HG03175 (cell line): ENCODE measurements around the gene SGK1.
"Not testable (repeated sequence)": the region's sequence is repeated elsewhere in the genome, so short reads cannot be mapped to it uniquely, and the experiment has no call there.

Experiments
- ATAC-seq: cut with Tn5 transposase; IDR thresholded peaks from one replicate; pipeline ENCODE4 v1.9.1; 2021; ENCODE audit warnings: mild to moderate bottlenecking, moderate library complexity; ENCODE audit not compliant: unreplicated experiment

The SGK1 gene

GRCh38 chr6:134307870-134308269, 10.0 kb downstream of the SGK1 start:
- no peak for ATAC-seq

DNA sequence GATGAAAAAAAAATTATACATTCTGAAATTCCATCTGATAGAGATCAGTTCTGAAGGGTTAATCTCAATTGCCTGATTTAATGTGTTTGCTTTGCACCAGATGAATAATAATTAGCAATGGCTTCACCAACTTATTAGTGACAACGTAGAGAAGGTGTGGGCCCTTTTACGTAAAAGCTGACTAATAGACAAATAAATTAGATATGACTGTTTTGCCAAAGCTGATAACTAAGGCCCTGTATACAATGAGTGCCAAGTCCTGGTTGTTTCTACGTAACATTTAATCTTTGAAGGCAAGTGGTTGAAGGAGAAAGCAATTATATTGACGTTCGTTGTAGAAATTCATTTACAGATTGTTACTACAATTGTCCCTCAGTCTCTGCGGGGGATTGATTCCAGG, 10.8 kb downstream of the SGK1 start:
- ATAC-seq, result no peak

- not testable (repeated sequence) for ATAC-seq
These were observed 13.5 kb downstream of the SGK1 start for GRCh38 chr6:134304381-134304780.

GRCh38 chr6:134303891-134304290, 14.0 kb downstream of the SGK1 start:
- ATAC-seq, result no peak

DNA sequence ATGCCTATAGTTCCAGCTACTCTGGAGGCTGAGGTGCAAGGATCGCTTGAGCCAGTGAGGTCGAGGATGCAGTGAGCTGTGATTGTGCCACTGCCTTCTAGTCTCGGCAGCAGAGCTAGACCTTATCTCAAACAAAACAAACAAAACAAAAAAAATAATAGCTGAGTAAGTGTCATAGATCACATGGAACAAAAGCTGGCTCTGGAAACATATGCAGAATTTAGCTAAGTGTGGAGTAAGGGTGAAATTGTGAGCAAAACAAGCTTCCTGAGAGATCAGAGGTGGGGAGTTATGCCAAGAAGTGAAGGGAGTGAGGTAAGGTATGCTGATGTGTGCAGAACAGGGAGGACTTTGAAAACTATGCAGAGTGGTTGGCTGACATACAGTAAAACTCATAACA, 18.7 kb downstream of the SGK1 start:
- ATAC-seq, result no peak

DNA sequence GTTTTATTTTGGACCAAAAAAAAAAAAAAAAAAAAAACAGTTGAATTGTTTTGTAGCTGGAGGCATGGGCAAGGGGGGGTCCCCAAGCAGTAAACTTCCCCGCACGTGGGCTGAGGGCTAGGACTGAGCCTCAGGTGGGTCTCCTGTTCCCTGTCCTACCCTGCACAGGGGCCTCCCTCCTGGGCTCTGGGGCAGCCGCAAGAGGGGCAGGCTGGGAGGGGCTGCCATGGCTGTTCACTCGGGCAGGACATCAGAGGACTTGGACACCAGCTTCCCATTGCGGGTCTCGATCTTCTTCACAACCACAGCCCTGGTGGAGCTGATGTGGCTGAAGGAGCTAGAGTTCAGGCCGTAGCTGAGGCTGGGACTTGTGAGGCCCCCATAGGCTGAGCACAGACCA, 21.1 kb downstream of the SGK1 start:
- no peak for ATAC-seq

DNA sequence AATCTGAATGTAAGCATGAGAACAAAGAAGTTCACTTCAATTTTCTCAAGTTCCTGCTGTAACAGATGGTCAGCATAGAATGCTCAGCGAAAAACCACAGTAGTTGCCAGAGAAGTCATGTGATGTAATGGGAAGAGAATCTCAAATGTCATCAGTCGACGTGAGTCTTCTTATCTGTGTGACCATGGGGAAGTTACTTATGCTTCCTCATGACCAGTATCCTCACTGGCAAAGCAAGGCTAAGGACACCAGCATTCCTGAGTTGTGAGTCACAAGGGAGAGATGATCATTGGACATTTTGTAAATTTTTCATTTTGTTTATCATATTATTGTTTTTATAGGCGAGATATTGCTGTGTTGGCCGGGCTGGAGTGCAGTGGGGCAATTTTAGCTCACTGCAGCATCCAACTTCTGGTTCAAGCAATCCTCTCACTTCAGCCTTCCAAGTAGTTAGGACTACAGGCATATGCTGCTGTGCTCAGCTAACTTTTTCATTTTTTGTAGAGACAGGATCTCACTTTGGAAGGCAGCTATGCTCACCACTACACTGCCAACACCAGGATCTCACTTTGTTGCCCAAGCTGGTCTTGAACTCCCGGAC, 21.9 kb downstream of the SGK1 start:
- ATAC-seq, result peak; percentile 55

DNA sequence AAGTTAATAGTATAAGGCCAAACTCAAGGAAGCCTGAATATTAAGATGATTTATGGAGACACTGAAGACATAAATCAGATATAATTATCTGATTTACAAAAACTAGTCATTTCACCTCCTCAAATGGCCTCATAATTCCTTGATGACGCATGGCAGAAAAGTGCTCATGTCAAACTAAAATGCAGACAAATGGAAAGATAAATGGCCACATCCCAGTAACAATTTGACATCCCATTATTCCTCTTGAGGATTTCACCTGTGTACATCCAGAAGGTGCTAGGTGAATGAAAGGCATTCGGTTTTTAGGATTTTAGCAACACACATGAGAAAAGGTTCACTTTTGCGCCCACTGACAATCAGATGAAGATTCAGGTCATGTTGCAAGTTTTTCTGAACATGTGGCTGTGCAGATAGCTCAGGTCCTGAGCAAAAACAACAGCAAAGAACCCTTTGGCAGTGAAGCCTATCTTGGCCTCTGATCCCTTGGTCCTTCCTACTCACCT, 24.2 kb downstream of the SGK1 start:
- no peak for ATAC-seq

DNA sequence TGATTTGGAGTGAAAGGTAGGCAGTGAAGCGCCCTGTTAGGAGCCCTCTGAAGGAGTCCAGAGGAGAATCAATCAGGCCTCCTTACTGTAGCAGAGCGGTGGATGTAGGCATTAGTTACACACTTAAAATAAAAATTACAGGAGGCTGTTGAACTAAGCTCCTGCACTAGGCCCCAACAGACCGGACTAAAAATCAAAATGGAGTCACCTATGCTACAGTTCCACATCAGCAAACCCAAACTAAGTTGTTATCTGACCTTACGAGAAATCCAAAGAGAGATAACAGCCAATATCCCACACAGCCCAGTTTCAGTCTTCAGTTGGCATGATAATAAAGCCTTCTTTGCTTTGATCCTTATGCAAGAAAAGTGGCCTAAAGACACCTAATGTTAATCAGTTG, 26.8 kb downstream of the SGK1 start:
- no peak for ATAC-seq

- ATAC-seq, result no peak
These were observed 28.7 kb downstream of the SGK1 start for GRCh38 chr6:134289204-134289575.

- peak; percentile 69 for ATAC-seq
These were observed 29.2 kb downstream of the SGK1 start for GRCh38 chr6:134288538-134289203.

DNA sequence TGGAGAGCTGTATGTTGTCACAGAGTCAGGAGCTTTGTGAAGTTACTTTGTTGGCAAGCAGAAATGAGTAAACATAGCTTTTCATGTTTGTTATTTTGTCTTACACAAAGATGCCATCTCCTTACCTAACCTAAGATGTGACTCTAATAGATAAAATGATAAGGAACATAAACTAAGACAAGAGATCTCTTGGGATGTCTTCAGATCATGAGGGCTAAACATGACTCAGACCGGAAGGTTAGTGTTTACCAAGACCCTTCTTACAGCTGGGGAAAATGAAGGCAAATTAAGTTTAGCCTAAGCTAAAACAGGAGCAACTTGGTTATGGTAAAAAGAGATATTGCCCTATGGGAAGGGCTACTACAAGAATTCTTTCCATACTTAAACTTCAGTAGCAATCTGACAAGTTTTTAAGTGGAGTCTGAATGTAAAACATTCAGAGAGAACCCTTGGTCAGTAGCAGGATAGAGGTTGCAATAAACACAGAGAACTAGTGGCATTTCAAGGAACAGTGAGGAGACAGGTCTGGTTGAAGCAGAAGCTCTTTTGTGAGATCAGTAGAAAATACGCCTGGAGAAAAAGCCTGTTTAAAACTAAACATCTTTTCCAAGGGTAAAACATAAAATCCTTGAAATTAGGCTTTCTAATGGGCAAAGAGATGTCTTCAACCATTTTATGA, 29.9 kb downstream of the SGK1 start:
- peak; percentile 31 for ATAC-seq

GRCh38 chr6:134282816-134283215, 35.1 kb downstream of the SGK1 start:
- no peak for ATAC-seq

GRCh38 chr6:134281388-134281787, 36.5 kb downstream of the SGK1 start:
- no peak for ATAC-seq

- ATAC-seq, result no peak
These were observed 39.9 kb downstream of the SGK1 start for GRCh38 chr6:134278000-134278399.

- not testable (repeated sequence) for ATAC-seq
These were observed 41.0 kb downstream of the SGK1 start for GRCh38 chr6:134276891-134277377.

DNA sequence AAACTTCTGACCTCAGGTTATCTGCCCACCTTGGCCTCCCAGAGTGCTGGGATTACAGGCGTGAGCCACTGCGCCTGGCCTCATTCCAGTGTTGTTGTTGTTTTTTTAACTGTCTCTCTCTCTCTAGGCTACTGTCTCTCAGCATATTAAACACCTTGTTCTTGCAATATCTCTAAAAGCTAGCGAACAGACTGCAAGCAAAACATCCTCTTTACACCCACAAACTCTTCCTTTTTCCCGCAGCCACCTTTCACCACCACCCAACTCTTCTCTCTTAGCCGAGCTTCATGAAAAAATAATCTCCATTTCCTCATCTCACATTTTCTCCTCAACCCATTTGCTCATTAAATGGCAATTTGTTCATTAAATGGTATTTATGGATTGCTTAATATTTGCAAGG, 45.5 kb downstream of the SGK1 start:
- no peak for ATAC-seq

GRCh38 chr6:134267917-134268361, 50.0 kb downstream of the SGK1 start:
- ATAC-seq, result no peak

DNA sequence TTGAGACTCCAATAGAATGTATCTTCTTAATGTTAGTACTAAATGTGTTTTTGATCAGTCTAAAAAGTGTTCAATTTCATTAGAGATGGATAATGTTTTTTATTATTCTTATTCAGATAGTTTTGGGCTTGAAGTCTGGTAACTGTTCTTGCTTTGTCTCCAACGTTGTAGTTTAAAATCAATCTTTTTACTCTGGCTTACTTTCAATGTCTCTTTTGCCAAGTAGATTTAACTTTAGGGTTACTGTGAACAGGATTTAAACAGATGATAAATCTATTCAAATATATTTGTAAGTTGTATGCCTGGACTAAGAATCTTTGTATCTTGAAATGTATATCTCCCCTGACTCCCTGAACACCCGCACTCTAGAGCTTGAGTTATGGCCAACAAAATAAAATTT, 51.1 kb downstream of the SGK1 start:
- no peak for ATAC-seq

DNA sequence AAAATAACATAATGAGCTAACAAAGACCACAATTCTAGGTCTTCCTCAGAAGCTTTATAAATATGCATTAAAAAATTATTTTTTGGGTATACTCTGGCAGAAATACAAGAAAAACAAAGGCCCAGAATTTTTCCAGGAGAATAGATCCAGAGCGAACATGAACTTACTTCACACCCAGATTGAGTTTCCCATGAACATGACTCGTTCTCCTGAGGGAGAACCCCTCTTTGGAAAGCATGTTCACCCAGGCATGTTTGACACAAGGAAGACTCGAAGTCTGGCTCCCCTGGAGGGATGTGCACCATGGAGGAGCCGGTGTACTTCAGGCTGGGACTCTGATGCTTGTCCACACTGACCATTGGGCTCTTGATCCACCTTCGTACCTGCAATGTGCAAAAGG, 56.1 kb downstream of the SGK1 start:
- no peak for ATAC-seq

GRCh38 chr6:134258849-134259306, 59.0 kb downstream of the SGK1 start:
- ATAC-seq, result no peak

DNA sequence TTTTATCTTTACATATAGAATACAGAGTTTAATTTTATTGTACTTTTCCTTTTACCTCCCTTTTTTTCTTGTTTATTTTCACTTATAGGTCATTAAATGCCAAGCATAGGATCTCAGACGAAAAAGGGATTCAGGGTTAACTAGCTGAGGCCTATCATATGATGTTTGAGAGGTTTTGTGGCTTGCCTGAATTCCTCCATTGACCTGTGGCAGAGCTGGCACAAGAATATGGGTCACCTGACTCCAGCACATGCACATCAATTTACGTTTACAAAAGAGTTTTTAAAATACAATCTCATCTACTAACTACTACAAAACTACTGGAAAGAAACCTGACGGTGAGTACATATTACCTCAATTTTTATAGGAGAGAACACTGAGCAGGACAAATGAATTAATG, 60.4 kb downstream of the SGK1 start:
- ATAC-seq, result no peak
